Tibial artery (tissue), 4 donors: ENCODE measurements around the gene ADGRL3.

Experiments used
- DNase-seq, 2 donors: peaks; one replicate each; pipeline ENCODE4 v3.0.0-alpha.2; 2019
- H3K27ac ChIP-seq, 2 donors: fragments of 200-600 bp; sonication (generic) in 1 of 2; 1 replicate in 1 of 2; 2 replicates in 1 of 2; pipeline ENCODE4 v1.5.1; 2018 to 2019; ENCODE audit warnings: mild to moderate bottlenecking in 1 of 2
- H3K27me3 ChIP-seq, 2 donors: fragments of 200-600 bp; sonication (generic) in 1 of 2; one replicate each; pipeline versions ENCODE4 v1.5.1 to v1.6.0; 2016 to 2019
- H3K36me3 ChIP-seq, 3 donors: fragments of 200-600 bp; sonication (generic) in 2 of 3; one replicate each; pipeline ENCODE4 v1.5.1; 2016 to 2019; ENCODE audit warnings: mild to moderate bottlenecking in 2 of 3
- H3K4me1 ChIP-seq, 4 donors: fragments of 200-600 bp; sonication (generic) in 2 of 4; 1 replicate in 3 of 4; 2 replicates in 1 of 4; pipeline ENCODE4 v1.5.1; 2016 to 2019
- H3K4me3 ChIP-seq, 2 donors: fragments of 200-600 bp; sonication (generic) in 1 of 2; 1 replicate in 1 of 2; 2 replicates in 1 of 2; pipeline ENCODE4 v1.5.1; 2018 to 2019; ENCODE audit warnings: mild to moderate bottlenecking in 2 of 2
- H3K9me3 ChIP-seq, 3 donors: fragments of 200-600 bp; sonication (generic) in 1 of 3; one replicate each; pipeline ENCODE4 v1.5.1; 2016 to 2019
- CTCF ChIP-seq, 2 experiments: fragments of 200-600 bp in 1 of 2; fragments of 450-650 bp in 1 of 2; IDR thresholded peaks; one replicate each; pipeline ENCODE4 v1.5.1; 2017 to 2019; ENCODE audit warnings: antibody characterized with exemption in 2 of 2, mild to moderate bottlenecking in 1 of 2, moderate library complexity in 1 of 2
- intact Hi-C: fragments of 100-400 bp; cut with DNase I; formaldehyde crosslinking; loops from one replicate; pipeline ENCODE4 v1.15.0; 2023; ENCODE audit warnings: low total_unique reads

Gene ADGRL3

GRCh38 chr4:61275241-61275640 is 75.1 kb downstream of the ADGRL3 start:
- intact Hi-C loops: loop anchor here (10.0 kb wide), 1 partner anchor 70 kb away; the partner anchor contains the start of gene ADGRL3
- no peak overlapping the region for H3K4me3 ChIP-seq
- H3K27ac ChIP-seq: peak overlapping the region; percentile 70 to 77
- no peaks in the 10 kb centered on the region for H3K9me3 ChIP-seq
- no peak for DNase-seq
- TF ChIP-seq CTCF (IDR thresholded peaks at IDR 0.05): no peak
- peaks cover 0 to 82% (median 4%) of the 10 kb centered on the region in 4 donors for H3K4me1 ChIP-seq
- peaks cover 0 to 4% of the 10 kb centered on the region in 2 donors for H3K27me3 ChIP-seq
- H3K36me3 ChIP-seq: no peaks in the 10 kb centered on the region

- Histone ChIP-seq H3K27me3 (peaks cover 0 to 4% of the 10 kb centered on the region in 2 donors), H3K4me3 (no peak overlapping the region), H3K36me3 (no peaks in the 10 kb centered on the region), H3K27ac (peak overlapping the region; percentile 70 to 77), H3K4me1 (peaks cover 0 to 80% (median 2%) of the 10 kb centered on the region in 4 donors), H3K9me3 (no peaks in the 10 kb centered on the region)
- intact Hi-C loops: loop anchor here (10.0 kb wide), 1 partner anchor 71 kb away; the partner anchor contains the start of gene ADGRL3
- TF ChIP-seq CTCF (IDR thresholded peaks at IDR 0.05): no peak
- no peak for DNase-seq
Observed at GRCh38 chr4:61276029-61276428, 75.9 kb downstream of the ADGRL3 start.

GRCh38 chr4:61277785-61278760 is 77.9 kb downstream of the ADGRL3 start:
- intact Hi-C loops: loop anchor here (10.0 kb wide), 1 partner anchor 73 kb away; the partner anchor contains the start of gene ADGRL3
- DNase-seq: no peak
- Histone ChIP-seq H3K27me3 (peaks cover 0 to 4% of the 10 kb centered on the region in 2 donors), H3K9me3 (no peaks in the 10 kb centered on the region), H3K27ac (peak overlapping the region; percentile 70 to 77), H3K36me3 (no peaks in the 10 kb centered on the region), H3K4me3 (peak overlapping the region; percentile 32 to 36), H3K4me1 (peaks cover 0 to 71% (median 2%) of the 10 kb centered on the region in 4 donors)
- no peak for TF ChIP-seq CTCF (IDR thresholded peaks at IDR 0.05)

- TF ChIP-seq CTCF (IDR thresholded peaks at IDR 0.05): no peak
- Histone ChIP-seq H3K9me3 (no peaks in the 10 kb centered on the region), H3K4me1 (peaks cover 0 to 9% (median 0%) of the 10 kb centered on the region in 4 donors), H3K4me3 (no peak overlapping the region), H3K27me3 (no peaks in the 10 kb centered on the region), H3K27ac (no peak overlapping the region), H3K36me3 (no peaks in the 10 kb centered on the region)
- intact Hi-C loops: no loop called here
- DNase-seq: no peak
Observed at GRCh38 chr4:61292322-61292721, 92.2 kb downstream of the ADGRL3 start.

GRCh38 chr4:61293707-61294400 is 93.7 kb downstream of the ADGRL3 start:
- no peaks in the 10 kb centered on the region for H3K9me3 ChIP-seq
- no peaks in the 10 kb centered on the region for H3K36me3 ChIP-seq
- DNase-seq: no peak
- intact Hi-C loops: no loop called here
- no peak overlapping the region for H3K4me3 ChIP-seq
- no peak overlapping the region for H3K27ac ChIP-seq
- H3K27me3 ChIP-seq: no peaks in the 10 kb centered on the region
- H3K4me1 ChIP-seq: peaks cover 0 to 9% (median 0%) of the 10 kb centered on the region in 4 donors
- TF ChIP-seq CTCF (IDR thresholded peaks at IDR 0.05): no peak
